ENCODE results near the gene CBARP.

CBARP gene

GRCh38 chr19:1237754-1238368, at the start of gene CBARP:
Gene CBARP (minus strand): TSS chr19:1238005. CDS start chr19:1236100, 1,905 bp downstream.
- peaks cover 21% of the 10 kb centered on the region for H3K27me3 Mint-ChIP-seq (ENCODE audit: low read depth)
- no peaks in the 10 kb centered on the region for H3K36me3 Mint-ChIP-seq (ENCODE audit: low read depth)
- peaks cover 17% of the 10 kb centered on the region for H3K4me1 Mint-ChIP-seq (ENCODE audit: low read depth)
- H3K4me3 Mint-ChIP-seq = peak within 1 kb of the TSS; percentile 76
- peak within 1 kb of the TSS; percentile 29 for H3K27ac Mint-ChIP-seq
- H3K9me3 Mint-ChIP-seq = no peaks in the 10 kb centered on the region

DNA sequence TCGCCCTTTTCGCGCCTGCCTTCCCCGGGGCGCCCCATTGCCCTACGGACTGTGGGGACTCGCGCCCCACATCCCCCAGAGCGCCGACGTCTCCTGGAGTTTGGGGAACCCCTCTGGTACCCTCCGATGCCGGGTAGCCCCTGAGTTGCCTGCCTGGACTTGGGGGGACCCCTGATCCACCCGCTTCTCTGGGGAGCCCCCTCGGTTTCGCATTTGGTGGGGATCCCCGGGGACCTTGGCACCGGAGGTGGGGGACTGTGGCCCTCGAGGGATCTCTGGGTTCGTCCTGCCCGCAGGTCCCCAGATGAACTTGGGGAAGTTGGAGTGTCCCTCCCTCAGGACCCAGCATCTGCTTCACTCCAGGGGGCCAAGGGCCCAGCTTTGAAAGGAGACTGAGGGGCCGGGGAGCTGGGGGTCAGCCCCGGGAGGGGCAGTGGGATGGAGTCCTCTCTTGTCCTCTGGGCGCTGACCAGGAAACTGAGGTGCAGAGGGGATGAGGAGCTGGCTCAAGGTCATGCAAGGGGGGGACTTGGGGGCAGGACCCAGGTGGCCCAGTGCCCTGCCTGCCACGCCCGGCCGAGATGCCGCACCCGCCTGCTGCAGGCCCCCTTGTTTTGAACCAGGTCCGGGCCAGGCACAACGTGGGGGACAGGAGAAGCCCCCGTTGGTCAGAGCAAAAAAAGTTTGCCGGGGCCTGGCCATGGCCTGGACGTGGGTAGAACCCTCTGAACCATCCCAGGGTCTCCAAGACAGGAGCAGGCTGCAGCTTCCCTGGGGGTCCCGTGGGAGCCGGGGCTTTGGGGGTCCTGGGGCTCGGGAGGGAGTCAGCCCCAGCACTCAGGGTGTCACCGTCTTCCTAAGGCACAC, 48.9 kb upstream of the CBARP start:
- H3K27me3 Mint-ChIP-seq (ENCODE audit: low read depth) = peaks cover 24% of the 10 kb centered on the region
- peaks cover 2% of the 10 kb centered on the region for H3K4me1 Mint-ChIP-seq (ENCODE audit: low read depth)
- H3K27ac Mint-ChIP-seq = no peak overlapping the region
- H3K4me3 Mint-ChIP-seq = no peak overlapping the region
- H3K36me3 Mint-ChIP-seq (ENCODE audit: low read depth) = no peaks in the 10 kb centered on the region
- H3K9me3 Mint-ChIP-seq = no peaks in the 10 kb centered on the region

DNA sequence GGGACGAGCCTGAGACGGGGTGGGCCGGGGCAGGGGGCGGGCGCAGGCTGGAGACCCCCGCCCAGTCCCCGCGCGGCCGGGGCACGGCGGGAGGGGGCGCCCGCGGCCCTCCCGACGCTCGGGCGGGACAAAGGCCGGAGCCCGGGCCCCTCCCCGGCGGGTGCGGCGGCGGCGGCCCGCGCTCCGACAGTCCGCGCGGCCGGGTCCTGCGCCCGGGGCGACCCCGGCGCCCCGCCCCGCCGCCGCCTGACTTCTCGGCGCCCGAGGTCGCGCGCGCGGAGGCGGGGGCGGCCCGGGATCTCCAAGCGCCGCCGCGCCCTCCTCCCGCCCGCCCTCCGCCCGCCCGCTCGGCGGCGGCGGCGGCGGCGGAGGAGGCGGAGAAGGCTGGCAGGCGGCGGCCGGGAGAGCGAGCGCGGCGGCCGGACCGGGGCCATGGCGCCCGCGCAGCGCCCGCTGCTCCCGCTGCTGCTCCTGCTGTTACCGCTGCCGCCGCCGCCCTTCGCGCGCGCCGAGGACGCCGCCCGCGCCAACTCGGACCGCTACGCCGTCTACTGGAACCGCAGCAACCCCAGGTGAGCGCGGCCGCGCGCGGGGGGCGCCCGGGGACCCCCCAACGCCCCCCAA, 48.0 kb upstream of the CBARP start, which contains the start of gene EFNA2:
EFNA2 (plus strand) TSS at position 137 of the 624 bp plus-strand sequence; CDS start at position 433, 296 bp downstream.
- peaks cover 24% of the 10 kb centered on the region for H3K27me3 Mint-ChIP-seq (ENCODE audit: low read depth)
- H3K4me3 Mint-ChIP-seq = no peak within 1 kb of the TSS
- H3K9me3 Mint-ChIP-seq = no peaks in the 10 kb centered on the region
- peaks cover 2% of the 10 kb centered on the region for H3K4me1 Mint-ChIP-seq (ENCODE audit: low read depth)
- no peak within 1 kb of the TSS for H3K27ac Mint-ChIP-seq
- no peaks in the 10 kb centered on the region for H3K36me3 Mint-ChIP-seq (ENCODE audit: low read depth)

DNA sequence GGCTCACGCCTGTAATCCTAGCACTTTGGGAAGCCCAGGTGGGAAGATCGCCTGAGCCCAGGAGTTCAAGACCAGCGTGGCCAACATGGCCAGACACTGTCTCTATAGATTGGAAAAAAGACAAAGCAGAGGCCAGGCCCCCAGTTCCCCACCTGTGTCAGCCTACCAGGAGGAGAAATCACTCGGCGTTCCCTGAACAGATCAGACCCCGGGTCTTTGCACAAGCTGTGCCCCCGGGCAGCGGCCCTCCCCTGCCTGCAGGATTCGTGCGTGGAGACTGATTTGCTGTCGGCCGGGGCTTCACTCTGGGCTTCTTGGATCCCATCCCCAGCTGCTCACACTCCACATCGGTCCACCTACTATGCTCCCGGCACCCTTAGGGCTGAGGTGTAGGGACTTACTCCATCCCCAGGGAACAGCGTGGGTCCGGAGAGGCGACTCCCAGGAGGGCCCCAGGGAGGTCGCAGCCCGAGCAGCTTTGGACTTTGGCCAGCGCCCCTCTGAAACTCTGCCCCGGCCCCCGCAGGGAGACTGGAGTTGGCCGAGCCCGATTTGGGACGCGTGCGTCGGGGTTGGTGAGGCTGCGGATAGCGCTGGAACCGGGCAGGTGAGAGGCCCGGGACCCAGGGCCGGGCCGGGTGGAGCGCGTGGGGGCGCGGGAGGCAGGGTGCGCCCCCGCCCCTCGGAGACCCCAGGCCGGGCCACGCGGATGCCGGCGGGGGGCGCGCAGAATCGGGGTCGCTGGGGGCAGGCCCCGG, 47.4 kb upstream of the CBARP start:
- H3K9me3 Mint-ChIP-seq = no peaks in the 10 kb centered on the region
- peaks cover 2% of the 10 kb centered on the region for H3K36me3 Mint-ChIP-seq (ENCODE audit: low read depth)
- H3K27me3 Mint-ChIP-seq (ENCODE audit: low read depth) = peaks cover 24% of the 10 kb centered on the region
- H3K4me3 Mint-ChIP-seq = no peak overlapping the region
- no peak overlapping the region for H3K27ac Mint-ChIP-seq
- H3K4me1 Mint-ChIP-seq (ENCODE audit: low read depth) = peaks cover 2% of the 10 kb centered on the region

DNA sequence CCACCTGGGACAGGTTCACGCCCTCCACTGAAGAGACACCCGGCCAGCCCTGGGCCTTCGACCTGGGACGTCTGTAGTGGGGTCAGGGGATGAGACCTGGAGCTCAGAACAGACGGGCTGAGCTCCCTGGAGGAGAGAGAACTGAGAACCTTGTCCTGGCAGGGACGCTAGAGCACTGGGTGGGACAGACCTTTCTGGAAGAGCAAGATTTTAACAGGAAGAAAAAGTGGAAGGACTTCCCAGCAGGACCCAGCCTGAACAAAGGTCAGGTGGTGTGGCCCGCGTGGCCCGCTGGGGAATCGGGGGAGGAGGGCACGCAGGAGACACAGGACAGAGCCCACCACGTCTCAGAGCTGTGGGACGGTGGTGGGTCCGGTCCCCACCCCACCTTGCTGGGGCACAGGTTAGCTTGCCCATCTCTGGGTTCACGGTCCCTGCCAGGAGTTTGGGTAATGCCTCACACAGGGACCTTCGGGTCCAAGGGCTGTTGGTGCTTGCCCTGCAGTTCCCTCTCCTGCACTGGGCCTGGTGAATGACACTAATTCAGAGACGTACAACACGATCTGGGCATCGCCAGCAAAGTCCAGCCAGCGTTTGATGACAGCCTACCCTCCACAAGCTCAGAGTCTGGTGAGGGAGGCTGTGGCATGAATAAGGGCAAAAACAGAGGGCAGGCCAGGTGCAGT, 46.6 kb upstream of the CBARP start:
- H3K4me3 Mint-ChIP-seq = no peak overlapping the region

GRCh38 chr19:1283917-1284292, 46.1 kb upstream of the CBARP start:
- Mint-ChIP-seq H3K4me3 (no peak overlapping the region), H3K36me3 (ENCODE audit: low read depth) (peaks cover 8% of the 10 kb centered on the region), H3K9me3 (no peaks in the 10 kb centered on the region), H3K27ac (no peak overlapping the region), H3K27me3 (ENCODE audit: low read depth) (peaks cover 21% of the 10 kb centered on the region), H3K4me1 (ENCODE audit: low read depth) (peaks cover 8% of the 10 kb centered on the region)

More for the DNA sequence above, 46.6 kb upstream of the CBARP start:
- Mint-ChIP-seq H3K36me3 (ENCODE audit: low read depth) (peaks cover 6% of the 10 kb centered on the region), H3K27ac (no peak overlapping the region), H3K27me3 (ENCODE audit: low read depth) (peaks cover 24% of the 10 kb centered on the region), H3K4me1 (ENCODE audit: low read depth) (peaks cover 8% of the 10 kb centered on the region), H3K9me3 (no peaks in the 10 kb centered on the region)

- Mint-ChIP-seq H3K27ac (no peak overlapping the region), H3K36me3 (ENCODE audit: low read depth) (peaks cover 8% of the 10 kb centered on the region), H3K4me3 (no peak overlapping the region), H3K27me3 (ENCODE audit: low read depth) (peaks cover 20% of the 10 kb centered on the region), H3K4me1 (ENCODE audit: low read depth) (peaks cover 8% of the 10 kb centered on the region), H3K9me3 (no peaks in the 10 kb centered on the region)
These were observed 45.6 kb upstream of the CBARP start for GRCh38 chr19:1283207-1283916.

DNA sequence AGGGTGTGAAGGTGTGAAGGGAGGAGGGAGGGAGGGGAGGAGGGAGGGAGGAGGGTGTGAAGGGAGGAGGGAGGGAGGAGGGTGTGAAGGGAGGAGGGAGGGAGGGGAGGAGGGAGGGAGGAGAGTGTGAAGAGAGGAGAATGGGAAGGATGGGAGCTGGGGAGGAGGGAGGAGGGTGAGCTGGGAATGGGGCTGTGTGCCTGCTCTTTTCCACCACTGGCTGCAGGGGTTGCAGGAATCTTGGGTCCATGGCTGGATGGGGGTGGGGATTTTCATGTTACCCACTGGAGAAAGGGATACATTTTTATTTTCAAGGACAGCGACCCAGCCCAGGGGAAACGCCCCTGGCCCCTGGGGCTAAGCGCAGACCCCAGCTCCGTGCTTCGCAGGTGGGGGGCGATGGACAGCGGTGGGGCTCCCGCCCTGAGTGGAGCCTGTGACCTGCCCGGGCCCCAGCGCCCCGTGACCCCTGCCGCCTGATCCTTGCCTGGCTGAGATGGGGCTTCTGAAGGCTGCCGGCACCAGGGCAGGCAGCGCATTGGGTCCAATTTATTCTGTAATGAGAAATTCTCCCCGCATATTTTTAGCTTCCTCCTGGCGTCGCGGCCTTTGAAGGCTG, 44.9 kb upstream of the CBARP start:
- no peaks in the 10 kb centered on the region for H3K9me3 Mint-ChIP-seq
- H3K27me3 Mint-ChIP-seq (ENCODE audit: low read depth) = peaks cover 20% of the 10 kb centered on the region
- peaks cover 8% of the 10 kb centered on the region for H3K4me1 Mint-ChIP-seq (ENCODE audit: low read depth)
- no peak overlapping the region for H3K27ac Mint-ChIP-seq
- H3K4me3 Mint-ChIP-seq = no peak overlapping the region
- H3K36me3 Mint-ChIP-seq (ENCODE audit: low read depth) = peaks cover 8% of the 10 kb centered on the region

- Mint-ChIP-seq H3K27me3 (ENCODE audit: low read depth) (peaks cover 19% of the 10 kb centered on the region), H3K4me3 (no peak overlapping the region), H3K27ac (no peak overlapping the region), H3K36me3 (ENCODE audit: low read depth) (peaks cover 10% of the 10 kb centered on the region), H3K4me1 (ENCODE audit: low read depth) (peaks cover 10% of the 10 kb centered on the region), H3K9me3 (no peaks in the 10 kb centered on the region)
These were observed 43.9 kb upstream of the CBARP start for GRCh38 chr19:1281569-1282287.

DNA sequence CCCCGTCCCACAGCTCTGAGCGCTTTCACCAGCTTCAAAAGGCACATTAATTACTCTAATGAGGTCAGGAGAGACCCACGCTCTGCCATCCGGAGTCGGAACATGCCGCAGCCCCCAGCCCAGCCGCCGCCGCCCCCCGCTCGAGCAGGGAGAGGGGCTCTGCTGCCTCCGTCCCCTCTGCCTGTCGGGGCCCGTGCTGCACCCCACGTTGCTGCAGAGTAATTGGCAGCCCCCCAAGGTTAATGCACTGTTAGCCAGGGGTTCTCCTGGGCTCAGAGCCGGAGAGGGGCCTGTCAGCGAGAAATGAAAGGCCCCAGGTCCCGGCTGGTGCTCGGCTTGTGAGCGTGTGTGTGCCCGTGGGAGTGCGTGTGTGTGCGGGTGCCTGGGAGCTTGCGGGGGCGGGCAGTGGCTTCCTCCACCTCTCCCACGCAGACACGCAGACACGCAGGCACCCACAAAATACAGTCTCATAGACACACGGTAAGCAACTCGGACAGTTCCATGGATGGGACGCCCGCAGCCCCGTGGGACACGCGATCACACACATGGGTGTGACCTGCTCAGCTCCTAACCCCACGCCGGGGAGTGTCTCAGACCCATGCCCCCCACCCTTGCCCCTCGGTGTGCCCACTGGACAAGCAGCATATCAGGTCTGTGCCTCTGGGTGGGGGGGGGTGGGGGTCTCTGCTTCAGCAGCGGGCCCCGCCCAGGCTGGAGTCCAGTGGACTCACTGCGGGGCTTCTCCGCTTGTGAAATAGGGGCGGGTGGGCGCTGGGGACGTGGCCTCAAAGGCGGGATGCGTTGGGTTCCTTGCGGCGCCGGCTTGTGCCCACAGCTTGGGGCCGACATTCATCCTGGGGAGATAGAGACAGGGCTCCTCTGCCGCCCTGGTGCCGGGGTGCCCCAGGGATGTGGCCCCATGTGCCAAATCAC, 43.1 kb upstream of the CBARP start:
- Mint-ChIP-seq H3K9me3 (no peaks in the 10 kb centered on the region), H3K4me1 (ENCODE audit: low read depth) (peaks cover 13% of the 10 kb centered on the region), H3K4me3 (no peak overlapping the region), H3K27ac (no peak overlapping the region), H3K36me3 (ENCODE audit: low read depth) (peaks cover 11% of the 10 kb centered on the region), H3K27me3 (ENCODE audit: low read depth) (peaks cover 15% of the 10 kb centered on the region)

DNA sequence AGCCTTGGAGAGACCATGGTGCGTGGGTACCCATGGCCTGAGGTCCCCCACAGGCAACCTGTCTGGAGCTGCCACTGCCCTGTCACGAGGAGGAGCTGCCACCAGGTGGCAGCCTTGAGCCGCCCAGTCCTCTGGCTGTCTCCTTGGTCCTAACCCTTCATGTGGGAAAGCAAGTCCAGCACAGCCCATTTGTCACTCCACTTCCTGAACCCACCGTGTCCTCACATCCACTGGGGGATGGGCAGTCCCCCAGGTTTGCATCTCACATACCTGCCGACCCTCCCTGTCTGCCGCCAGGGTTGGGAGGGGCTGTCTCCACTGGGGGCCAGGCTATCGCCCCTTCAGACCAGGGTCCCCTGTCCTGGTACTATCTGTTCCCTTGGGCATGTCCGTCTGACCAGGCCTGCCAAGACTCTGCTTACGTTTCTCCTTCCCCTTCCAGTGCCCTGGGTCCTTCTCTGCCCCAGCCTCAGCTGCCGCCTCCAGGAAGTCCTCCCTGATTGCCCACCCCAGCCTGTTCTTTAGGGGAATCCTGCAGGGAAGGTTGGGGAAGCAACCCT, 42.1 kb upstream of the CBARP start:
- Mint-ChIP-seq H3K9me3 (no peaks in the 10 kb centered on the region), H3K4me1 (ENCODE audit: low read depth) (peaks cover 13% of the 10 kb centered on the region), H3K27me3 (ENCODE audit: low read depth) (peaks cover 10% of the 10 kb centered on the region), H3K4me3 (no peak overlapping the region), H3K36me3 (ENCODE audit: low read depth) (peaks cover 11% of the 10 kb centered on the region), H3K27ac (peak overlapping the region; percentile 67)
